PC-9 (cell line): ENCODE measurements around the gene SCAMP3. TPM values are rescaled to one million over a fixed set of nuclear protein-coding genes. Genes with fewer than 3 reads are reported as not detected.

Source experiments
- BruUV-seq: library from RNA; stranded (reverse); fragments of 400-500 nt; replicated peaks from 2 replicates; lab custom pipeline; 2021; lab: Mats Ljungman, UMichigan
- CTCF ChIA-PET: fragments of 300-600 bp; sonication (Branson Sonifier 250); formaldehyde crosslinking; loops from one replicate; lab custom pipeline; 2022; ENCODE audit warnings: antibody characterized with exemption; lab: Charles Lee
- POLR2A ChIA-PET: fragments of 300-600 bp; sonication (Branson Sonifier 250); formaldehyde crosslinking; loops from one replicate; lab custom pipeline; 2022; ENCODE audit warnings: antibody characterized with exemption; ENCODE audit not compliant: unreplicated experiment; lab: Charles Lee
- DNase-seq, 2 experiments: peaks; one replicate each; pipeline versions ENCODE4 v3.0.0 to v3.0.0-alpha.2; 2015 to 2022; ENCODE audit warnings: mixed read lengths in 1 of 2
- H2AFZ ChIP-seq: fragments of 200-600 bp; sonication (generic); 2 replicates; pipeline ENCODE4 v1.8.1; 2017; ENCODE audit warnings: antibody characterized with exemption
- H3F3A ChIP-seq: fragments of 200-600 bp; sonication (generic); 2 replicates; pipeline ENCODE4 v1.8.1; 2017; ENCODE audit warnings: antibody characterized with exemption, mild to moderate bottlenecking, low read depth; ENCODE audit not compliant: insufficient read depth
- H3K27ac ChIP-seq: fragments of 200-600 bp; sonication (generic); 2 replicates; pipeline ENCODE4 v1.6.1; 2016; ENCODE audit warnings: mixed run types
- H3K27me3 ChIP-seq: fragments of 200-600 bp; sonication (generic); 2 replicates; pipeline ENCODE4 v1.6.1; 2016; ENCODE audit warnings: low read depth, mixed run types; ENCODE audit not compliant: insufficient read depth
- H3K36me3 ChIP-seq: fragments of 200-600 bp; sonication (generic); 2 replicates; pipeline ENCODE4 v1.6.1; 2016; ENCODE audit warnings: low read depth, mixed run types
- H3K4me1 ChIP-seq: fragments of 200-600 bp; sonication (generic); replicated peaks from 2 replicates; pipeline ENCODE4 v1.6.1; 2016; ENCODE audit warnings: mixed run types; ENCODE audit not compliant: insufficient read depth
- H3K4me2 ChIP-seq: fragments of 200-600 bp; sonication (generic); 2 replicates; pipeline ENCODE4 v1.6.1; 2017; ENCODE audit warnings: mixed run types
- H3K4me3 ChIP-seq: fragments of 200-600 bp; sonication (generic); 2 replicates; pipeline ENCODE4 v1.6.1; 2016; ENCODE audit warnings: mixed run types
- H3K79me2 ChIP-seq: fragments of 200-600 bp; sonication (generic); 2 replicates; pipeline ENCODE4 v1.6.1; 2017; ENCODE audit warnings: low read depth, mixed run types
- H3K9me2 ChIP-seq: fragments of 200-600 bp; sonication (generic); 2 replicates; pipeline ENCODE4 v1.8.1; 2017; ENCODE audit warnings: mild to moderate bottlenecking; ENCODE audit not compliant: insufficient read depth
- H3K9me3 ChIP-seq: fragments of 200-600 bp; sonication (generic); 2 replicates; pipeline ENCODE4 v1.8.1; 2016; ENCODE audit warnings: low read depth; ENCODE audit not compliant: insufficient read depth
- H4K20me1 ChIP-seq: fragments of 200-600 bp; sonication (generic); 2 replicates; pipeline ENCODE4 v1.8.1; 2017; ENCODE audit not compliant: insufficient read depth
- EZH2 ChIP-seq: fragments of 200-600 bp; sonication (generic); IDR thresholded peaks from 2 replicates; pipeline ENCODE4 v1.8.0; 2017; ENCODE audit warnings: antibody characterized with exemption, low read depth
- intact Hi-C: fragments of 100-400 bp; cut with micrococcal nuclease; formaldehyde crosslinking; loops from one replicate; pipeline ENCODE4 v1.10.0; 2022; ENCODE audit not compliant: unreplicated experiment
- total RNA-seq: library from RNA; stranded (reverse); gene quantifications from 2 replicates; pipeline ENCODE4 v1.2.3, GENCODE V29; 2021
- TF ChIP-seq, protein P1 (sequence below): fragments of 200-600 bp; sonication (generic); conservative IDR thresholded peaks from 2 replicates; pipeline ENCODE4 v1.6.1; 2017; ENCODE audit warnings: mixed run types, antibody characterized with exemption, mild to moderate bottlenecking, moderate library complexity

The SCAMP3 gene
- total RNA-seq, 1 experiment from 2014 or later, result 64.1 TPM

DNA sequence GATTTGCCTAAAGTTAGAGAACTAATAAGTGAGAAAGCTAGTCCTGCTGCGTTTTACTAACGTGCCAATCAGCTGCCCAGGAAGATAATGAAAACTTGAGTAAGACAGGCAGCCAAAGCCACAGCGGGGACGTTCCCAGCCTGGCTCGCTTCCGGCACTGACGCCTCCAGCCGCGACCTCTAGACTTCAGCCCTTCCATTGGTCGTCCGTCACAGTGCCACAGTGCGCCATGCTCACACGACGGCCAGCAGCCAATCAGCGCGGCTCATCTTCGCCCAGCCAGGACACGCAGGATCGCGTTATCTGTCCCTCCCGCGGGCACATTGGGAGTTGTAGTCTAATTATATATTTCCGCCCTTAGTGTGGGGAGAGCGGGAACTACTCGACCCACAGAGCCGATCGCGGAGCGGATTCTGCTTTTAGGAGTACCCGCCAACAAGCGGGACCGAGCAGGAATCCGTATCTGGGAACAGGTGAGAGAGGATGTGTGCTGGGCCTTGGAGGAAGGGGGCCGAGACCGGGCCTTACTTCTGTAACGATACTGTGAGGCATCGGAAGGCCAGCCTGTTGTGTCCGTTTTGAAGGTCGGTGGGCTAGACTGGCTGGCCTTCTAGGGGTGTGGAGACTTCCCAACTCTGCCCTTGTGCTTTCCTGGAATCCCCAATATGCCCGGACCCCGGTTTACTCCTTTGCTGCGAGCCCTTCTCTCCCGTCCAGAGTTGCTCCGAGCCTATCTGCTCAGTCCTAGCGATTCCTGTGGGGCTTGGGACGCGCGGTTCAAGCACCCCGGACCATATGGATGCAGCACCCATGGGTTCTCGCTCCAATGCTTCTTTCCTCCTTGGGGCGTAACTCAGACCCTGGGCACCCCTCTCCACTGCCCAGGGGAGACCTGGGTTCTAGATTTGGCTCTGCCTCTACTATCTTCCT is 46.6 kb upstream of the SCAMP3 start, which contains the start of gene FDPS:
Gene FDPS, plus strand, starts transcription at position 374 of the 930 bp plus-strand sequence. CDS start 924 bp downstream, outside the sequence.
- TF ChIP-seq EZH2, result no peak
- TF ChIP-seq, protein P1, sequence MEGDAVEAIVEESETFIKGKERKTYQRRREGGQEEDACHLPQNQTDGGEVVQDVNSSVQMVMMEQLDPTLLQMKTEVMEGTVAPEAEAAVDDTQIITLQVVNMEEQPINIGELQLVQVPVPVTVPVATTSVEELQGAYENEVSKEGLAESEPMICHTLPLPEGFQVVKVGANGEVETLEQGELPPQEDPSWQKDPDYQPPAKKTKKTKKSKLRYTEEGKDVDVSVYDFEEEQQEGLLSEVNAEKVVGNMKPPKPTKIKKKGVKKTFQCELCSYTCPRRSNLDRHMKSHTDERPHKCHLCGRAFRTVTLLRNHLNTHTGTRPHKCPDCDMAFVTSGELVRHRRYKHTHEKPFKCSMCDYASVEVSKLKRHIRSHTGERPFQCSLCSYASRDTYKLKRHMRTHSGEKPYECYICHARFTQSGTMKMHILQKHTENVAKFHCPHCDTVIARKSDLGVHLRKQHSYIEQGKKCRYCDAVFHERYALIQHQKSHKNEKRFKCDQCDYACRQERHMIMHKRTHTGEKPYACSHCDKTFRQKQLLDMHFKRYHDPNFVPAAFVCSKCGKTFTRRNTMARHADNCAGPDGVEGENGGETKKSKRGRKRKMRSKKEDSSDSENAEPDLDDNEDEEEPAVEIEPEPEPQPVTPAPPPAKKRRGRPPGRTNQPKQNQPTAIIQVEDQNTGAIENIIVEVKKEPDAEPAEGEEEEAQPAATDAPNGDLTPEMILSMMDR, result no peak
- intact Hi-C loops, result loop anchor here (1.0 to 5.0 kb wide), 3 partner anchors 15 to 46 kb away; partner anchors contain the start of genes CLK2 and SCAMP3
- H4K20me1 ChIP-seq, result peaks cover 16% of the 10 kb centered on the region; the same call in 1 of the 2 replicates
- BruUV-seq, result TSS peak; percentile 79
- H3K4me1 ChIP-seq, result peaks cover 26% of the 10 kb centered on the region
- peaks cover 44% of the 10 kb centered on the region for H3K79me2 ChIP-seq
- H2AFZ ChIP-seq, result peak within 1 kb of the TSS; percentile 73
- peak; percentile 97 for DNase-seq
- peak within 1 kb of the TSS; percentile 88 for H3K4me3 ChIP-seq
- POLR2A ChIA-PET, result interaction anchor here (0.5 to 1.4 kb wide), 6 partner anchors 15 to 1037 kb away, joined by 3 to 24 read pairs (median 8); partner anchors contain the start of gene CLK2
- H3K9me3 ChIP-seq, result no peaks in the 10 kb centered on the region
- CTCF ChIA-PET, result interaction anchor here (0.5 kb wide), 1 partner anchor 169 kb away, joined by 3 read pairs; no protein-coding TSS in a partner anchor
- peaks cover 4% of the 10 kb centered on the region for H3K36me3 ChIP-seq
- H3F3A ChIP-seq, result peaks cover 16% of the 10 kb centered on the region
- H3K27ac ChIP-seq, result peak within 1 kb of the TSS; percentile 91
- H3K4me2 ChIP-seq, result peak within 1 kb of the TSS; percentile 91
- no peaks in the 10 kb centered on the region for H3K27me3 ChIP-seq
- 0 out of 2 replicates have a peak, but pooled peaks cover 6% of the 10 kb centered on the region for H3K9me2 ChIP-seq

DNA sequence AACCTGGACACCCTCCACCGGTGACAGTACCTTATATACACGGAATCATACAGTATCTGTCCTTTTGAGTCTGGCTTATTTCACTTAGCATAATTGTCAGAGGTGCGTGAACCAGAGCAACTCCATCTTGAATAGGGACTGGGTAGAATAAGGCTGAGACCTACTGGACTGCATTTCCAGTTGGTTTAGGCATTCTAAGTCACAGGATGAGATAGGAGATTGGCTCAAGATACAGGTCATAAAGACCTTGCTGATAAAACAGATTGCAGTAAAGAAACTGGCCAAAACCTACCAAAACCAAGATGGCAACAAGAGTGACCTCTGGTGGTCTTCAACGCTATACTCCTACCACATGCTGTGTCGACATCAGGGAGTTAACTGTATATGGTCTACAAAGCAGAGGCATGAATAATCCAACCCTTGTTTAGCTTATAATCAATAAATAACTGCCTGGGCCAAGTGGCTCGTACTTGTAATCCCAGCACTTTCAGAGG is 45.1 kb upstream of the SCAMP3 start:
- peak overlapping the region; percentile 91 for H3K27ac ChIP-seq
- peaks cover 35% of the 10 kb centered on the region for H3K79me2 ChIP-seq
- peak overlapping the region; percentile 88; the same call in 1 of the 2 replicates for H3K4me3 ChIP-seq
- H3K4me1 ChIP-seq, result peaks cover 26% of the 10 kb centered on the region
- intact Hi-C loops, result loop anchor here (5.0 kb wide), 1 partner anchor 45 kb away; the partner anchor contains the start of gene SCAMP3
- peaks cover 16% of the 10 kb centered on the region for H3F3A ChIP-seq
- H3K9me2 ChIP-seq, result 0 out of 2 replicates have a peak, but pooled peaks cover 6% of the 10 kb centered on the region
- BruUV-seq, result no TSS peak
- no peaks in the 10 kb centered on the region for H3K27me3 ChIP-seq
- ChIA-PET CTCF (interaction anchor here (0.6 to 0.9 kb wide), 3 partner anchors 36 to 700 kb away, joined by 3 to 6 read pairs (median 4); no protein-coding TSS in a partner anchor), POLR2A (interaction anchor here (1.4 kb wide), 1 partner anchor 16 kb away, joined by 24 read pairs; no protein-coding TSS in a partner anchor)
- peaks cover 16% of the 10 kb centered on the region; the same call in 1 of the 2 replicates for H4K20me1 ChIP-seq
- peak overlapping the region; percentile 72 for H3K4me2 ChIP-seq
- no peak overlapping the region for H2AFZ ChIP-seq
- H3K9me3 ChIP-seq, result no peaks in the 10 kb centered on the region
- H3K36me3 ChIP-seq, result no peaks in the 10 kb centered on the region; the same call in 1 of the 2 replicates
- no peak for DNase-seq
- TF ChIP-seq EZH2, result no peak
- TF ChIP-seq, protein P1, result no peak

DNA sequence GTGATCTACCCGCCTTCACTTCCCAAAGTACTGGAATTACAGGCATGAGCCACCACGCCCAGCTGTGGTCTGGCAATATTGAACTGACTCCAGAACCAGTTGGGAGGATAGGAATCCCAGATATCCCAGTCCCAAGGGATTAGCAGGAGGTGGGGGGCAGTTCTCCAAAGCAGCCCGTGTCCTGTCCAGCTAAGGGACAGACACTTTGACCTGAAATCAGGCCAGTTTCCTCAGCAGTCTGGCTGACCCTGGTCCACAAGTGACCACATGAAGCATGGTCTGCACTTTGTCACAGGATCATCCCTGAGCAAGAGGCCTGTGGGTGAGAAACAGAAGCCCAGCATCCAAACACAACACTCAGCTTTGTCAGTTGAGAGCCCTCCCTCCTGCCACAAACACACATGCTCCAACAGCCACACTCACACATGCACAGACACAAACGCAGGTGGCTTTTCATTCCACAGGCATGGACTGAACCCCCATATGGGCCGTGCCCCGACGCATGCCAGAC is 43.8 kb upstream of the SCAMP3 start:
- Histone ChIP-seq H3K4me2 (no peak overlapping the region), H3K9me2 (0 out of 2 replicates have a peak, but pooled peaks cover 6% of the 10 kb centered on the region), H3K4me3 (no peak overlapping the region), H2AFZ (no peak overlapping the region), H3K79me2 (peaks cover 22% of the 10 kb centered on the region), H3K36me3 (no peaks in the 10 kb centered on the region), H3K4me1 (peaks cover 20% of the 10 kb centered on the region), H3F3A (peaks cover 16% of the 10 kb centered on the region), H3K27me3 (no peaks in the 10 kb centered on the region), H4K20me1 (peaks cover 11% of the 10 kb centered on the region; the same call in 1 of the 2 replicates), H3K9me3 (no peaks in the 10 kb centered on the region), H3K27ac (no peak overlapping the region)
- intact Hi-C loops, result loop anchor here (5.0 kb wide), 1 partner anchor 44 kb away; the partner anchor contains the start of gene SCAMP3
- DNase-seq, result no peak
- TF ChIP-seq, protein P1, result no peak
- TF ChIP-seq EZH2, result no peak
- ChIA-PET CTCF (no interaction called here), POLR2A (no interaction called here)
- no TSS peak for BruUV-seq
